Suprapubic skin (tissue), 3 donors: ENCODE data around the gene ZFP90.

ENCODE experiments used
- CTCF ChIP-seq, 2 donors: fragments of 200-600 bp in 1 of 2; fragments of 450-650 bp in 1 of 2; sonication (generic) in 1 of 2; IDR thresholded peaks; one replicate each; pipeline ENCODE4 v1.5.1; 2016 to 2019; ENCODE audit warnings: antibody characterized with exemption in 2 of 2, mild to moderate bottlenecking in 1 of 2, moderate library complexity in 1 of 2
- POLR2AphosphoS5 ChIP-seq, 3 donors: sonication (generic); formaldehyde crosslinking; IDR thresholded peaks; one replicate each; pipeline ENCODE4 v1.6.1; 2017; ENCODE audit warnings: antibody characterized with exemption in 3 of 3

- TF ChIP-seq CTCF (IDR thresholded peaks at IDR 0.05) (no peak), POLR2AphosphoS5 (IDR thresholded peaks at IDR 0.05) (no peak)
Observed at GRCh38 chr16:68496689-68497088, 42.4 kb upstream of the ZFP90 start.
